HG03066 (cell line): Measurements from ENCODE around the gene SMCHD1.
A peak's percentile ranks its signal among the peaks of the same experiment; 100 is the strongest.
"Not testable (repeated sequence)": the region's sequence is repeated elsewhere in the genome, so short reads cannot be mapped to it uniquely, and the experiment has no call there.

ENCODE experiments used
- ATAC-seq: cut with Tn5 transposase; IDR thresholded peaks from one replicate; pipeline ENCODE4 v1.9.1; 2021; ENCODE audit warnings: low read depth; ENCODE audit not compliant: unreplicated experiment

Gene SMCHD1

DNA sequence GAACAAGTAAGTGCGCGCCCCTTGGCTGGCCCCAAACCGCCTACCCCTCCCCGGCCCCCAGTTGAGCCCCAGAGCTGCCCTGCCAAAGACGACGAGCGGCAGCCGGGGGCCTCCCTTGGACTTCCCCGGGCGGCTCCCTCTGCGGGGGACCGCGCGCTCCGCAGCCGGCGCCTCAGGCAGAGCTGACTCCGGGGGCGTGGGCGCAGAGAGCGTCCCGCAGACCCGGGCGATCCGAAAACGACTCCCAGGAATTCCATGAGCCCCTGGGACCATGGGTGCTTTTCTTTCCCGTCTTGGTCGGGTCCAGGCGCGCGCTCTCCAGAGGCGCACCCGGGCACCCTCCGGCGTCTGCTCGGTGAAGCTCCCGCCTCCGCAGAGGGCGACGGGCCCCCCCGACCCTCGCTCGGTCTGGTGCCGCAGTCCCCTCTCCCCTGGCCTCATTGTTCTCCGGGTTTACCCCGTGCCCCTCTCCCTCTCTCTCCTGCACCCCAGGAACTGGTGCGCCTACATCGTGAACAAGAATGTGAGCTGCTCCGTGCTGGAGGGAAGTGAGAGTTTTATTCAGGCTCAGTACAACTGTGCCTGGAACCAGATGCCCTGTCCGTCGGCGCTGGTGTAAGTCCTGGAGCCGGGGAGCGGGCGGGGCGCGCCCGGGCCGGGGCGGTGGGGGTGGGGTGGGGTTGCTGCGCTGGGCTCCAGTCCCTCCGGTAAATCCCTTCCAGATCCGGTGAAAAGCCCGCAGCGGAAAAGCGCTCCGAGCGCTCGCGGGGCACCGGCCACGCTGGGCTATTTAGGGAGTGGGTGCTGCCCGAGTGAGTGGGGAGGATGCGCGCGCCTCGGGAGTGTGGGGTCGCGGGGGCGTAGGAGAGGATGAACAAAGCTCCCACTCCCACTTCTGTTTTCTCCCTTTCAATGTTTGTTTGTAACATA is 192.1 kb downstream of the SMCHD1 start:
- peak; percentile 53 for ATAC-seq

DNA sequence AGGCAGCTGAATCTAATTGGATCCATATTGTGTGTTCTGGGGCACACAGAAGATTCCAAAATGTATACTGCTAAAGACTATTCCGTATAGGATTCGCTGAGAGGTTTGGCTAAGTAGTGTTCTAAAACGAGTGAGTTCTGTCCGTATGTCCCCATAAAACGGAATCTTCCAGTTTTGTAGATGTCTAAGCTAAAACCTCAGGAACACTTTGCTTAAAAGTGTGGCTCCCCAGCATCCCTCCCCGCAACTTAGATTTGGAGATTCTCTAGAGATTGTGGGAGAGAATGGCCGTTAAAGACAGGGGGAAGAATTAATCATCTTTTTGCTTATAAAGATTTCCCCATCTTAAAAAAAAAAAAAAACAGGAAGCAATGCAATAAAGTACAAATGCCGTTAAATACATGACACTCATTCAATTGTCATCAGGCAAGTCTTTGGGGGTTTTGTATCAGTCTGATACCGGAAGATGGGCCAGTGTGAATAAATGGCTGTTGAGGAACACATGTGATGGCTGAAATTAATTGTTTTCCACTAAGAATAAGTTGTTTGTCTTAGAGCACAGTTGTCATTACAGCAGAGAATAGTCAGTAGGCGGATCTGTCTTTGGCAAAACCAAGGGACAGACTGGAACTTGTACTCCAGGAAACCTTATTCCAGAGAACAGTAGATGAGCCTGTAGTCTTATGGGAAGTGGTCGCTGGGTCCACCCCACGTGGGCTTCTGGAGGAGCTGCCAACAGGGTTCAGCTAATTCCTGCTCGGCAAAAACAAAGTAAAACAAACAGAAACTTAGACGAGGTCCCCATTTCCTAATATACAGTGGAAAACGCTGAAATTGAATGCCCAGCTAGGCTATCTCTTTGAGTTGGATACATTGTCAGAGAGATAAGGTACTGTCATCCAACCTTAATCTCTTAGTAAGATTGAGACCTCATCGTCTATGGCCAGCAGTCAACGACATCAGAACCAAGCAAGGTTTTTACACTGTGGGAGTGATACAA is 193.0 kb downstream of the SMCHD1 start:
- no peak for ATAC-seq

DNA sequence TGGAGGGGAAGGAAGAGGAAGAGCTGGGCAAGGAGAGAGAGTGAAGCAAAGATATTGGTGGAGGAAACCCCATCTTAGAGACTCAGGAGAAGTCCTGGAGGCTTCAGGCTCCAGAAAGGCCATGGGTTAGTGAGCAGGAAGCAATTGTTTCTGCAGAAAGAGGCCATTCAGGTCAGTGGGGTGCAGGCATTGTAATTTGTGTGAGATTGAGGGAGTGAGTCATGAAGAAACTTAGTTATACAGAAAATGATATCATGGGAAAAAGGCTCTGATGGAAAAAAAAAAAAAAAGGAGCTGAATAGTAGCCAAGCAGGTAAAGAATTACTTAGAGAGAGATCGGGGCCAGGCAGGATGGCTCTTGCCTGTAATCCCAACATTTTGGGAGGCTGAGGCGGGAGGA is 195.3 kb downstream of the SMCHD1 start:
- ATAC-seq: no peak

DNA sequence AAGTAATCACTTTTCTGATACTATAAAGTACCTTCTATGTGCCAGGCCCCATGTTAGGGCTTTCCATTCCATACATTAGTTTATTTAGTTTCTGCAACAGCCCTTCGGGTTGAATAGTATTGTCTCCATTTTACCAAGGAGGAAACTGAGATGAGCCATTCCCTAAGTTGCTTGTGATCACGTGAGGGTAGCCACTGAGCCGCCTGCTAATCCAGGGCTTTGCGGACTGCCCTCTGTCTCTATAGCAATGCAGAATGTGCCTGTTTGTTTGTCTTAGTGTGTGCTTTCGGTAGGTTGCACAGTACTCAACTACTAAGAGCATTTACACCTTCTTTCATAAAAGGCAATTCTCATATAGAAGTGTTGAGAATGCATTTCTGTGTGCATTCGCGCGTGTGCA is 196.2 kb downstream of the SMCHD1 start:
- no peak for ATAC-seq

DNA sequence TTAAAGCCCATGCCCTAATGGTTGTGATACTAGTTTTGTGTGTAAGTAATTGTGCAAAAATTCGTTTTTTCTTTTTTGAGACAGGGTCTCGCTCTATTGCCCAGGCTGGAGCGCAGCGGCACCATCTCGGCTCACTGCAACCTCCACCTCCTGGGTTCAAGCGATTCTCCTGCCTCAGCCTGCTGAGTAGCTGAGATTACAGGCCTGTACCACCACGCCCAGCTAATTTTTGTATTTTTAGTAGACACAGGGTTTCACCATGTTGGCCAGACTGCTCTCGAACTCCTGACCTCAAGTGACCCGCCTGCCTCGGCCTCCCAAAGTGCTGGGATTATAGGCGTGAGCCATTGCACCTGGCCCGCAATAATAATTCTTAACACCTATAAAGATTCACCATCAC is 196.9 kb downstream of the SMCHD1 start:
- ATAC-seq: not testable (repeated sequence)

DNA sequence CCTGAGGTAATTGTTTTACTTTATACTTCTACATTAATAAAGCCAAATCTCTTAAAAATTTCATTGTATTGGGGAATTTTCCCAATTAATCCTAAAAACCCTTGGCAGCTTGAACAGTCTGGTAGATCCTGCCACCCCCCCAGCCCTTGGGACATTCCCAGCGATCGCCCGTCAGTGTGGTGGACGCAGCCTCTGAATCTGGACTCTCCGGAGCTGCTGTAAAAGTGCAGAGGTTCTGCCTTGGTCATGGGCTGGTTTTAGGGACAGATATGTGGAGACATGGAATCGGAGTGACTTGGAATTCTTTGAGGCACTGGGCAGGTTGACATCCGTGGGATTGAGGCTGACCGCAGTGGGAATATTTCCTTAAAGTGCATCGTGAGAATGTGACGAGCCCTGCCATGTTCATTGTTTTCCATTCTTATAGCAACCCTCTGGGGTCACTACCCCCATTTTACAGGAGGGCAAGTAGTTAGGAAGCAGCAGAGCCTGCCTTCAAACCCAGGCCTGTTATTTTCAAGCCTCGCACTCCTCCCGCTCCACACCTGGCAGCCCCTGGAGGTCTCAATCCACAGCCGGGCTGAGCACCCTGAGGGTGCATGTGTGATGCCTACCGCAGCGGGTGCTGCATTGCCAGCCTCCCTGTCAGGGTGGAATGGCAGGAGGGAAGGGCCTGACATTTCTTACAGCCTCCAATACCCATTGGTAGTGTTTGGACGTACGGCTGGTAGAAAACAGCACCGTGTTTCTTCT is 197.8 kb downstream of the SMCHD1 start:
- ATAC-seq: no peak

DNA sequence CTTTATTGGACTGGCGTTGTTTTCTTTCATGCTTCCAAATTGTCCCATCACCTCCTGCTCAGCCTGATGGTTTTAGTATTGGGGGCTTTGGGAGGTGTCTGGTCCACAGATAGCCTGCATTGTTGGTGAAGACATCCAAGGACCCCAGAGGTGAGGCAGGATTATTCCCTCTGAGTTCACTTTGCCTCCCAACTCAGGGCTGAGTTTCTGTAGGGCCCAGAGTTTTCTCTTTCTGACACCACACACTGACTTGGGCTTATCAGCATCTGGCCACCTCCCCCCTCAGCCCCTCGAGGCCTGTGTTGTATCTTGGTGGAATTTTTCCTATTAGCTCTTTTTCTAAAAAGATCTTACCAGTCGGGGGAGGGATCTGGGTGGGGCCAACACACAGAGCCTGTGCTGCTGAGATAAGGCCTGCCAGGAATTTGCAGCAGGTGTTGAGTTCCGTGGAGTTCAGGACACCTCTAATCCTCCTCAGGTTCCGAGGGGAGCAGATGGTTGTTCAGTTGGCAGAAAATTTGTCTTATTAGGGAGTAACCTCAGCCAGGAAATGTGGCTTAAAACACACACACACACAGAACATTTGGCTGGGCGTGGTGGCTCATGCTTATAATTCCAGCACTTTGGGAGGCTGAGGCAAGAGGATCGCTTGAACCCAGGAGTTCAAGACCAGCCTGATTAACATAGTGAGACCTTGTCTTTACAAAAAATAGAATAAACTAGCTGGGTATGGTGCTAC is 198.6 kb downstream of the SMCHD1 start:
- ATAC-seq: no peak
